ENCODE data around the gene RAP1GAP2.
"Not testable (repeated sequence)": the region's sequence is repeated elsewhere in the genome, so short reads cannot be mapped to it uniquely, and the experiment has no call there.

The RAP1GAP2 gene

DNA sequence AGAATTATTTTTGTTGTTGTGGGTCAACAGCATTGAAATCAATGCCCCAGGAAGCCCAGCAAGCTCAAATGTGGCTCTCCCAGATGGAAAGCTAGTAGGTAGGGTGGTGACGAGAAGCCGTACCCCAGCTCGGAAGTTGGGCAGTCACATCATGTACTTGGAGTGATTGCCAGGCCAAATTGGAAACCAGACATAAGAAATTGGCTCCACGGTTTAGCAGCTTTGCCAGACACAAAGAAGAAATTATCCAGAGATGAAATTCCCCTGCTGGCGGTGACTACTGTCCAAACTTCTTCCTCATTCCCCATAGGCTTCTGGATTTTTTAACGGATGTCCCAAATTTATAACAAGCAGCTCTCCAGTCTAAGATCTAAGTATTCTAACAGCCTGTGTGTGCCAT is 171.3 kb downstream of the RAP1GAP2 start:
- no peak for DNase-seq (ENCODE audit: low read depth)

DNA sequence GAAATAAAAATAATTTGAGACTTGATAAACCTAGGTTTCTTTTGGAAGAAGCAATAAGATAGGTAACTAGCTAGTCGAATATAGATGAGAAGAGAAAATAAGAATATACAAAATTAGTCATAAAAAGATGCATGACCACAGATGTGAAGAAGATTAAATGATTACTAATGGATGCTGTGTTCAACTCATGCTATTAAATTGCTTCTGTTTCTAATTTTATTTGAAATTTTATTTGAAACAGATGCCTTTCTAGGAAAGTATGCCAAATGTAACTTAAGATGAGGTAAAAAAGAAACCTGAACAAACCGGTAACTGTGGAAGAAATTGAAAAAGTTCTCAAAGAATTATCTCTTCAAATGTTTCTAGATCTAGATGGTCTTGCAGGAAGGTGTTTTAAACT is 175.6 kb downstream of the RAP1GAP2 start:
- peak; percentile 14 for DNase-seq (ENCODE audit: low read depth)

DNA sequence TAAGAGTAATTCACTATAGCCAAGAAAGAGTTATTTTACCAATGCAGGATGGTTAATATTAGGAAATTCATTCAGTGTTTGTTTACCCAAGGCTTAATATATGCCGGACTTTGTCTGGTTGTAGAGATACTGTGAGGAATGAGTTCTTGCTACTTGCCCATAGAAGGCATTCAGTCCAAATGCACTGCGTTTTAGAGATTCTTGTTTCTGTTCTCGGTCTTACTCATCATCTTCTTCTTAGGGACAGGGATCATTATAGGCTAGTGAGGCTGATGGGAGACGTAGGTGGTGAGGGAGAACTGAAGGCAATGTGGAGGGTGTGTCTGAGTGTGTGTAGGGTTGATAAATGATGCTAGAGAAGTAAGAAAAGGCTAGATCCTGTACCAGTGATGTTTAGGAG is 176.5 kb downstream of the RAP1GAP2 start:
- peak; percentile 45 for DNase-seq (ENCODE audit: low read depth)

DNA sequence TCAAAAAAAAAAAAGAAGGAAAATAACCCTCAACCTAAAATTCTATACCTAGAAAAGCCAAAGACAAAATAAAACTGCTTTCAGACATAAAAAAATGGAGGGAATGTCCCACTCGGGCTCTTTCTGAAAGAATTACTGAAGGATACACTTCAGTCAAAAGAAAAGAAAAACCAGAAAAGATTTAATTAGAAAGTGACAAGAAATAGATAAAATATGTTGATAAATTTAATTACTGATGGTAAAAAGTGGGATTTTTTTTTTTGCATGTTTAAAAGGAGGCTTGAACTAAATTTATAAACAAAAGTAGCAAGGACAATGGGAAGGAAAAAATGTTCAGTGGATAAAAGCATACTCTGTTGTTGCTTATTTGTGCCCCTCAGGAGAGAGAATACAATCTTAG is 178.1 kb downstream of the RAP1GAP2 start:
- DNase-seq (ENCODE audit: low read depth) = no peak

DNA sequence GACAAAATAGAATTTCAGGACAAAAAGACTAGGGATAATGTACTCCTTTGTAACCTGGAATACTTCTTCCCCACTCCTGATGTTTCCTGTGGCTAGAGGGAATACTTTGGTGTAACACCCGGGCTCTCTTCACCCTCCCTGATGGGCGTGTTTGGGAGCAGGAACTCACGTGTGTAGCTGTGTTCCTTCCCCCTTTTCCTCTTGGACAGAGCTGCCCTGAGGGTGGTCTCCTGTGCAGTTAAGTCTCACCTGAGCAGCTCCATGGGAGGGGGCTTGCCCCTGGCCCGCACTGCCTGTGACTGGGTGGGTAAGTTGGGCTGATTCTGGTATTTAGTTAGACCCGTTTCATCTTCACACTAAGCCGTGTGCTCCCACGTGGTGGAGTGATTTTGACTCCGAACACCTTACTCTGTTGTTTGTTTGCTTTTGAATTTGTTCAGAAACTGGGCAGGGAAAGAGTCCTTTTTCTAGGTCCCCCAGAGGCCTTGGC is 179.3 kb downstream of the RAP1GAP2 start:
- peak; percentile 54 for DNase-seq (ENCODE audit: low read depth)

DNA sequence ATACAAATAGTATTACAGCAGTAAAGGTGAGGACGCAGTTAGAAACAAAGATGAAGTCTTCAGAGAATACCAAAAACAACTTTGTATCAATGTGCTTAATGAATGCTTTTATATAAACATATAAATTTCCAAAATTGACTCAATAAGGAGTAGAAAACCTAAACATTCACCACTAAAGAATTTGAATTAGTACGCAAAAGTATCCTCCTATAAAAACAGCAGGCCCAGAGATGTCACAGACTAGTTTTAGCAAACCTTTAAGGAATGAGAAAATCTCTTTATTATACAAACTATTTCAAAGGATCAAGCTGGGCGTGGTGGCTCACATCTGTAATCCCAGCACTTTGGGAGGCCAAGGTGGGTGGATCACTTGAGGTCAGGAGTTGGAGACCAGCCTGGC is 180.9 kb downstream of the RAP1GAP2 start:
- peak; percentile 71 for DNase-seq (ENCODE audit: low read depth)

DNA sequence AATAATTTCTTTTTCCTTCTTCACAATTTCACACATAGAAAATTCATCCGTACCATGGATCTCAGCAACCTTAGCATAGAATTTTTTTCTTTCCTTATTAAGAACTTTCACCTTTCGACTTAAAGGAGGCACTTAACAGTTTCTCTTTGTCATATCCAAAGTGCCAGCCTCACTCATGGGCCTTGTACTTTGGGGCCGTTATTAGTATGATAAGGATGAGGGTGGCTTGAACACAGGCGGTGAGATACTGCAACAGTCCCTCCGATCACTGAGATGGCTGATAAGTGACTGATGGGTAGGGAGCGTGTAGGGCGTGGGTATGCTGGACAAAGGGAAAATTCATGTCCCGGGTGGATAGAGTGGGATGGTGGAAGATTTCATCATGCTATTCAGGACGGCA is 181.9 kb downstream of the RAP1GAP2 start:
- no peak for DNase-seq (ENCODE audit: low read depth)

DNA sequence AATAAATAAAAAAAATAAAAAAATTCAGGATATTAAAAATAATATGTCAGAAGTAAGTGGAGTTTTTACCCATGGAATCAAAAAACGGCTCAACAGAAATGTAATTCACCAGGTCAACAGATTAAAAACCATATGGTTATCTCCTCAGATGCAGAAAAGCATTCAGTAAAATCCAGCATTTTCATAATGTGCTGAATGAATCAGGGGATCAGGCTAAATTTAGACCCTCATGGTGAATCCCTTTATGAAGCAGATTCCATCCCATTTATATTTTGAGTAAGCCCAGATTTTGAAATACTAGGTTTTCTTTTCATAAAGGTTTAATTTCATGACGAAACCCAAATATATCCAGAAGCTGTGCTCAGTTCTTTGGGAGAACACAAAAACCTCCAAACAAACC is 182.8 kb downstream of the RAP1GAP2 start:
- DNase-seq (ENCODE audit: low read depth) = no peak

DNA sequence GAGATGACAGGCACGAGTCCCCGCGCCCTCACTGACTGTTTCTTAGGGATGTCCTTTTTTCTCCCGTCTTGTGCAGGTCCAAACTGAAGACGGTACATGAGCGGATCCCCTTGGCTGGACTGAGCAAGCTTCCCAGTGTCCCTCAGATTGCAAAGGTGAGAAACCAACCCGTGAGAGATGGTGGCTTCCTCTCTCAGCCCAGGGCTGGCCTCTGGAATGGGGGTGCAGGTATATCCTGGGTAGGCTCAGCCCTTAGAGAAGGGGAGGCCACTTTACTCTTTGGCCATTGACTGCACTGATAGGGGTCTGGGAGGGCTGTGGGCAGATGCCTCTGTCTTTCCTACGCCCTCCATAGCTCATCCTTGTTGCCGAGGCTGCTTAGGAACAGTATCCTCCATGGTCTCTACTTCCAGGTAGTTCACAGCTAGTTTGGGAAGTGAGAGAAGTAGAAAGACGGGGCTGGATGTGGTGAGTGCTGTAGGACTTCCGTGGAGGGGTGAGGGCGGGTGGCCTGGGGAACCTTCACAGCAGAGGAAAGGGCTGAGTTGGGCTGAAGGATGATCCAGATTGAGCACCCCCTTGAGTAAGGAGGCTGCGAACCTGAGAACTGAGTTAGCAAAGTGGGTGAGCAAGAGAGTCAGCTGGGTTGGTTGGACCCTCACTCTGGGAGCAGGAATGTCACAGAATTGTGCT is 184.1 kb downstream of the RAP1GAP2 start:
- no peak for DNase-seq (ENCODE audit: low read depth)

DNA sequence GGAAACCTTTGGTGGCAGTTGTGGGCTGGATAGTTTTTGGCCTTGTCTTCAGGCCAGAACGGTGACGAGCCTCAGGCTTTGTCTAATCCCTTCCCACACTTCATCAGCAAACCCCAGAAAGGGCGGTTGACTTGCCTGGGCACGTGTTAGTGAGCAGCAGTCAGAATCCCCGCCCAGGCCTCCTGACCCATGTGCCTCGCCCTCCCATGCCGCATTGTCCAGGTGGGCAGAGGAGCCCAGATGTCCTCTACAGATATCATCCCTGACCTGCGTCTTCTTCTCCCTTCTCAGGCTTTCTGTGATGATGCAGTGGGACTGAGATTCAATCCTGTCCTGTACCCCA is 184.6 kb downstream of the RAP1GAP2 start:
- no peak for DNase-seq (ENCODE audit: low read depth)

DNA sequence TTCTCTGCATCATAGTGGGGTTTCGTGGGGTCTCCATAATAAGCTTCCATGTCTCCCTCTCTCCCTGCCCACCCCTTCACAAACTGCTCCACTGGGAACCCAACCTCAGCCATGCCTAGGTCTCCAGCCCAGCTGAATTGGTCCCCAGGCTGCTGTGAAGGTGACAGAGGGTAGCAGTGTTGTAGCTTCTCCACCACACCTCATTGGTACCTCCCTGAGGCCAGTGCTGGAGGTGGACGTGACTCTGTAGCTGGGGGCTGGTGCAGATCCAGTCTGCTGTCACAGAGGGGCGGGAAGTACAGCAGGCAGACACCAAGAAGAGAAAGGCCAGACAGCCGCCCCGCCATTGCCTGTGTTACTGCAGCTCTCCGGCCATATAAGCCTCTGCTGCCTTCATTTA is 185.1 kb downstream of the RAP1GAP2 start:
- no peak for DNase-seq (ENCODE audit: low read depth)

DNA sequence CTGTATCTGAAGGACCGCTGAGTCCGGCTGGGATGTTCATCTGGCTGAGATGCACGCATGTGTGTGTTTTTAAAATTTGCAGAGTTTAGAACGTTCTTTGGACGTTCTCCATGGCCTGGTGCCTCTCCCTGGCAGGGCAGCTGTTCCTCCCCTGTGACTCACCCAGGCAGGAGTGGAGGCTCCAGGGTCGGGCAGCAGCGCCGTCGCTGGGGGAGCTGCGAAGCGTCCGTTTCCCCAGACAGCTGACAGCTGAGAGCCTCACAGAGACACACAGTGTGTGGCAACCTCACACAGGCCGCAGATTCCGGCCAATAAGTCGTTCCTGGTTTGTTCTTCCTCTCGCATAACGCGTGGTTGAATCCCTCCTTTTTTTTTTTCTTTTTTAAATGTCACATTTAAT is 186.6 kb downstream of the RAP1GAP2 start:
- peak; percentile 93 for DNase-seq (ENCODE audit: low read depth)

DNA sequence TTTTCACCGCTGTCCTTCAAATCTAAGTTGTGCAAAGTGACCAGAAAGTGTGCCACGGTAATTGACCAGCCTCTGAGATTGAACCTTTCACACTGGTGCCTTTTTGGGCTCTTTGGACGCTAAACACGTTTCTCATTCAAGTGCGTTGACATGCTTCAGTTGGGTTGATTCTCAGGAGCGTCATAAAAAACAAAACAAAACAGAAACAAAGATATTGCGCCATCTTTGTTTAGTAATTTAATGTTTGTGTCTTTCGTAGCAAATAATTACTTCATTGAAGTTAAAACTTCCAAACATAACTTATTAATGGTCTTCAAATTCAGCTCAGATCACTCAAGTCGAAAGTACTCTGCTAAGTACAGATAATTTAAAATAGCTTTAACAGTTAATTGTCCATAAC is 187.0 kb downstream of the RAP1GAP2 start:
- no peak for DNase-seq (ENCODE audit: low read depth)

DNA sequence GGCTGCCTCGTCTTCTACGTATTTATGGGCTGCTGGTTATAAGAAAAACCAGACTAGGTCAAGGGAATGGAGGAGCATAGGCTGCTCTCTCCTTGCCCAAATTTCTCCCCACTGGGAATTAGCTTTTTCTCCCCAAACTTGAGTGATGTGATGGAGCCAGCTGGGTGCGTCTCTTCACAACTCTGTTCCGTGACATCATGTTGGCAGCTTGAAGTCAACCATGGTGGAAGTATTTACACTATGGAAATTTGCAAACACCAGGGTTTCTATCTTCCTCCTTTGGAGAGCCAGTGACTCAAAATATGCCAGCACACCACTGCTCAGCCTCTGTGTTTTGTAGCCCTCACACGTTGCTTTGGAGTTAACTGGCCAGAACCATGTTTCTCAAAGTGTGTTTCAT is 189.1 kb downstream of the RAP1GAP2 start:
- no peak for DNase-seq (ENCODE audit: low read depth)

DNA sequence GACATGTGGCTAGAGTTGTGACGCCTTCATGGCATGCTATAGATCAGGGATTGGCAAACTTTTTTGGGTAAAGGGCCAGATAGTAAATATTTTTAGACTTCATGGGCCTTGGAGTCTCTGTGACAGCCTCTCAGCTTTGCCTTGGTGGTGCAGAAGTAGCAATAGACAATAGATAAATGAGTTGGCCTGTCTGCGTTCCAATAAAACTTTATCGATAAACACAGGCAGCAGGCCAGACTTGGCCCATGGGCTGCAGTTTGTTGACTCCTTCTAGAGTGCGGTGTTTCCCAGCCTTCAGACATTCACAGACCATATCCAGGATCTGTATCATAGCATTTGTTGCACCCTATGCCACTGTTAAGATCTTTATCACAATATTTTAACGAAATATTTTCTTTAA is 190.7 kb downstream of the RAP1GAP2 start:
- no peak for DNase-seq (ENCODE audit: low read depth)

DNA sequence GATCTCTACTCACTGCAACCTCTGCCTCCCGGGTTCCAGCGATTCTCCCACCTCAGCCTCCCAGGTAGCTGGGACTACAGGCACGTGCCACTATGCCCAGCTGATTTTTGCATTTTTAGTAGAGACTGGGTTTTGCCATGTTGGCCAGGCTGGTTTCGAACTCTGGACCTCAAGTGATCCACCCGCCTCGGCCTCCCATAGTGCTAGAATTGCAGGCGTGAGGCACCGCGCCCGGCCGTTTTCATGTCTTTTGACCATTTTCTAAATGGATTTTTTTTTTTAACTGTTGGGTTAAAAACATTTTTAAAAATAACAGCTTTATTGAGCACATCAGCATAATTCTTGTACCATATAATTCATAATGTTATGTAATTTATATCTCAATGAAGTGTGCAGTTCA is 193.2 kb downstream of the RAP1GAP2 start:
- not testable (repeated sequence) for DNase-seq (ENCODE audit: low read depth)

DNA sequence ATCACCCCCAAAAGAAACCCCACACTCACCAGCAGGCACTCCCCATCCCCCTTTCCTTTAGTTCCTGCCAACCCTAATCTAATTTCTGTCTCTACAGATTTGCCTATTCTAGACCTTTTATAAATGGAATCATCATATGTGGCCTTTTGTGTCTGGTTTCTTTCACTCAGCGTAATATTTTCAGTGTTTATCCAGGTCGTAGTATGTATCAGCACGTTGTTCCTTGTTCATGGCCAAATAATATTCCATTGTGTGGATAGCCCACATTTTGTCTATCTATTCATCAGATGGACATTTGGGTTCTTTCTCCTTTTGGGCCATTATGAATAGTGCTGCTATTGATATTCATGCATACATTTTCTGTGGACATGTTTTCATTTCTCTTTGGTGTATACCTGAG is 193.6 kb downstream of the RAP1GAP2 start:
- DNase-seq (ENCODE audit: low read depth) = no peak

DNA sequence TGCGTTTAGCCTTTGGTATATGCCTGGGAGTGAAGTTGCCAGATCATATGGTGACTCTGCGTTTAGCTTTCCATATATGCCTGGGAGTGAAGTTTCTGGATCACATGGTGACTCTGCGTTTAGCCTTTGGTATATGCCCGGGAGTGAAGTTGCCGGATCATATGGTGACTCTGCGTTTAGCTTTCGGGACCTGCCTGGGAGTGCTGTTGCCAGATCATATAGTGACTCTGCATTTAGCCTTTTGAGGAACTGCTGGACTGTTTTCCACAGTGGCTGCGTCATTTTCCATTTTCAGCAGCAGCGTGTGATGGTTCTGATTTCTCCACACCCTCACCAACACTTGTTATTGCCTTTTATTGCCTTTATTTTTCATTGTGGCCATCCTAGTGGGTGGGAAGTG is 194.2 kb downstream of the RAP1GAP2 start:
- no peak for DNase-seq (ENCODE audit: low read depth)

DNA sequence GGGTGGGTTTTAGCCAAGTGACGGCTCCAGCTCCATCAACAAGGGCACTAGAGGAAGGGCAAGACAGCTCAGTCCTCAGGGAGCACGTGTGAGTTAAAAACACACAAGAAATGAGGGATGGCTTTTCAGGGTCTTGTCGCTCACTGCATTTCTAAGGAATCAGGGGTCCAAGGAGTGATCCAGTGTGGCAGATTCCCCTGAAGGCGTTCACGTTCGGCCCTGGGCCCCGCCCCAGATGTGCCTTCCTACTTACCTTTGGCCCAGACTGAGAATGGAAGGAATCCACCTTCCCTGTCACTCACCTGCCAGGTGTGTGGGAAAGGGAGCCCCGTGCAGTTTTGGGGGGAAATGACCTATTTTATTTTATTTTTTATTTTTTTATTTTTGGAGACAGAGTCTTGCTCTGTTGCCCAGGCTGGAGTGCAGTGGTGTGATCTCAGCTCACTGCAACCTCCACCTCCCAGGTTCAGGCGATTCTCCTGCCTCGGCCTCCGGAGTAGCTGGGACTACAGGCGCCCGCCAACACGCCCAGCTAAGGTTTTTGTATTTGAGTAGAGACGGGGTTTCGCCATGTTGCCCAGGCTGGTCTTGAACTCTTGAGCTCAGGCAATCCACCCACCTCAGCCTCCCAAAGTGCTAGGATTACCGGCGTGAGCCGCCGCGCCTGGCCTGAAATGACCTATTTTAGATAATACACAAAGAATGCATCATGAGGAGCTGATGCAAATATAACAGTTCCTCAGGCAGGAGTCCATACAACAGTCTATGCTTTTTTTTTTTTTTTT is 195.3 kb downstream of the RAP1GAP2 start:
- not testable (repeated sequence) for DNase-seq (ENCODE audit: low read depth)

DNA sequence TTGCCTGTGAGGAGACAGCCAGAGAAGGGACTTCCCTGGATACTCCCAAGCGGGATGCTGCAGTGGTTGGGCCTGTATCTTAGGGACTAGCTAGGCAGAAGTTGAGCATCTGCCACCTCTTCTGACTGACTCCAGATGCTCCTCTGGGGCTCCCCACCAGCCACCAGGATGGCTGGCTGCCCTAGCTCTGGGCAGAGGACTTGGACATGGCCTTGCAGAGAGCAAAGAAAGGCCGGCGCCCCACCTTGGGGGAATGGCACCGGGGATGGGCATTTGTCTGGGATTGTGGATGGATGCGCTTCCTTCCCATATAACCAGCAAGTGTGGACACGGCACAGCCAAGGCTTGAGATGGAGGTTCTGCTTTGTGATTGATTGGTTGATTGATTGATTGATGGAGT is 198.2 kb downstream of the RAP1GAP2 start:
- no peak for DNase-seq (ENCODE audit: low read depth)

DNA sequence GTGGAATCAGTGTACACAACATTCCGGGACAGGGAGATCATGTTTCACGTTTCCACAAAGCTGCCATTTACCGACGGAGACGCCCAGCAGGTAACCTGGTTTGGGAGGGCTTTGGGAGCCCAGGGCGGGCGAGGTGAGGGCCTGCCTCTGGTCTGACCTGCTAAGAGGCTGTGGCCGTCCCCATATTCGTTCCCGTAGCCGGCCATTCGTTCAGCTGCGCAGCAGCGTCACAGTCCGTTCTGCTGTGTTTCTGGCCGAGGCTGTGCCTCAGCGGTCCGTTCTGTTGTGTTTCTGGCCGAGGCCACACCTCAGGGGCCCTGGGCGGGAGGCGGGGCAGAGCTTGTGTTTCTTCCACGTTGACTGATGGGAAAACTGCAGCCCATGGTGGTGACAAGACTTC is 199.1 kb downstream of the RAP1GAP2 start:
- DNase-seq (ENCODE audit: low read depth) = no peak

DNA sequence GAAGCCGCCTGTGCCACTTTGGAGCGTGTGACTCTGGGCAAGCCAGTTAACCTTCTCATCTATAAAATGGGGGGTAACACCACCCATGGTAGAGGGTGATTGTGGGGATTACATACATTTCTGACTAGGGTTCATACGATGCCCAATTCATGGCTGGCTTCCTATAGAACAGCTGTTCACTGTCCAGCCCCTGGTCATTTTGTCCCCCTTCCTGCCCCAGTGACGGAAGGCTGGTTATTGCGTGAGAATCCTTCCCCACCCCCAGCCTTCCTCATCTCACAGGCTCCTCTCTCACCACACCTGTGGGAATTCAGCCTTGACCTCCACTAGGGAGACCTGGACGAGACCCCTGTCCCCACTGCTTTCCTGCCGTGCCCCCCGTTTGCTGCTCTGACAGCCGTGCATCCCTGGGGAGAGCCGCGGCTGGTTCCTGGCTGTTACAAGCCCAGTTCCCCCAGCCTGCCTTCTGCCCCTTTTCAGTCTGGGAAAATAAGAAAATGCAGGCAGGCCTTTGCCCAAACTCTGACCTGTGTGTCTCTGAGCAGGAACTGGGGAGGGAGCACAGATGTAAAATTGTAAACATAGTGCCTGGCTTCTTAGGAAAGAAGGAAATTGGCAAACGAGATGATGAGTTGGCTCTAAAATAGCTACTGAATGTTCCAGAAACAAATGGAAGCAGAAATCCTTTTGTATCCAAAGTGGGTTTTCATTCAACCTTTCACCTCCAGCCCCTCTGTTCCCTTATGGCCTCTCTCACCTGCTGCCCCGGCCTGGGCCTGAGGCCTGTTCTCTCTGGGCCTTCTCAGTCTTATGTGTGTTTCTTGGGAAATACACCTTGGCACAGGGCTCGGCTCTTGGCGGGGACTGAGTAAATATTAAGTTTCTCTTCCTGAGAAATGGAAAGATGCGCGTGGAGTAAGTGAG is 199.9 kb downstream of the RAP1GAP2 start:
- peak; percentile 64 for DNase-seq (ENCODE audit: low read depth)
